B cell (primary cell): ENCODE measurements around the gene KIF1A. TPM values are rescaled to one million over a fixed set of nuclear protein-coding genes. Genes with fewer than 3 reads are reported as not detected.

ENCODE experiments used
- ATAC-seq: fragments of 200-7000 bp; cut with Tn5 transposase; one replicate; pipeline ENCODE4 v1.10.0; 2021; ENCODE audit warnings: low read depth, mild to moderate bottlenecking, moderate number of reproducible peaks, moderate library complexity
- CTCF ChIA-PET: fragments of 350-600 bp; sonication (Branson Sonifier 250); formaldehyde crosslinking; loops from one replicate; lab custom pipeline; 2021; ENCODE audit warnings: antibody characterized with exemption, inconsistent platforms; lab: Charles Lee
- POLR2A ChIA-PET: fragments of 350-600 bp; sonication (Branson Sonifier 250); formaldehyde crosslinking; loops from one replicate; lab custom pipeline; 2021; ENCODE audit warnings: antibody characterized with exemption; lab: Charles Lee
- DNase-seq: peaks from one replicate; pipeline ENCODE4 v3.0.0; 2013
- H2AFZ ChIP-seq: 2 replicates; pipeline ENCODE4 v1.6.1; 2012; ENCODE audit warnings: mild to moderate bottlenecking, low read depth, low read length; ENCODE audit not compliant: insufficient read depth, poor library complexity, severe bottlenecking
- H3K27ac ChIP-seq, 2 donors: 1 replicate in 1 of 2; 2 replicates in 1 of 2; pipeline ENCODE4 v1.5.1; 2012 to 2013; ENCODE audit warnings: low read length in 2 of 2, mild to moderate bottlenecking in 2 of 2, moderate library complexity in 1 of 2
- H3K27me3 ChIP-seq, 4 experiments: fragments of 200-600 bp in 1 of 4; sonication (generic) in 1 of 4; replicated peaks in 1 of 4; 1 replicate in 2 of 4; 2 replicates in 2 of 4; pipeline versions ENCODE4 v1.6.1 to v1.7.0; 2013 to 2016; ENCODE audit warnings: low read length in 3 of 4, mild to moderate bottlenecking in 2 of 4, mixed read lengths in 1 of 4, moderate library complexity in 1 of 4; ENCODE audit not compliant: insufficient read depth in 4 of 4, control insufficient read depth in 3 of 4; ENCODE audit errors: control extremely low read depth in 1 of 4
- H3K36me3 ChIP-seq, 2 experiments: replicated peaks in 1 of 2; 1 replicate in 1 of 2; 2 replicates in 1 of 2; pipeline versions ENCODE4 v1.6.1 to v1.7.1; 2013; ENCODE audit warnings: low read length in 1 of 2; ENCODE audit not compliant: insufficient read depth in 2 of 2, control insufficient read depth in 1 of 2; ENCODE audit errors: control extremely low read depth in 1 of 2, extremely low read depth in 1 of 2
- H3K4me1 ChIP-seq, 2 donors: fragments of 200-600 bp in 1 of 2; sonication (generic) in 1 of 2; 1 replicate in 1 of 2; 2 replicates in 1 of 2; pipeline versions ENCODE4 v1.5.1 to v1.6.1; 2013 to 2017; ENCODE audit warnings: low read length in 2 of 2; ENCODE audit not compliant: control insufficient read depth in 2 of 2, insufficient read depth in 2 of 2
- H3K4me2 ChIP-seq: replicated peaks from 2 replicates; pipeline ENCODE3; 2012; ENCODE audit warnings: mild to moderate bottlenecking, low read depth, low read length; ENCODE audit not compliant: poor library complexity, severe bottlenecking
- H3K4me3 ChIP-seq, 5 experiments: fragments of 200-600 bp in 1 of 5; sonication (generic) in 1 of 5; 1 replicate in 3 of 5; 2 replicates in 2 of 5; pipeline versions ENCODE4 v1.5.1 to v1.7.0; 2011 to 2016; ENCODE audit warnings: low read length in 4 of 5, mild to moderate bottlenecking in 4 of 5, low read depth in 2 of 5, control low read depth in 1 of 5, moderate library complexity in 1 of 5; ENCODE audit not compliant: insufficient read depth in 1 of 5; ENCODE audit errors: control extremely low read depth in 1 of 5, extremely low read depth in 1 of 5
- H3K79me2 ChIP-seq: fragments of 200-600 bp; sonication (generic); one replicate; pipeline ENCODE4 v1.6.0; 2016; ENCODE audit warnings: low read length; ENCODE audit not compliant: control insufficient read depth, insufficient read depth
- H3K9ac ChIP-seq: fragments of 200-600 bp; sonication (generic); 2 replicates; pipeline ENCODE4 v1.6.1; 2017; ENCODE audit warnings: mild to moderate bottlenecking, low read length, moderate library complexity
- H3K9me3 ChIP-seq, 3 donors: one replicate each; pipeline versions ENCODE4 v1.6.1 to v1.7.1; 2013; ENCODE audit warnings: low read length in 2 of 3; ENCODE audit not compliant: control insufficient read depth in 2 of 3, insufficient read depth in 1 of 3; ENCODE audit errors: control extremely low read depth in 1 of 3
- H4K20me1 ChIP-seq: 2 replicates; pipeline ENCODE4 v1.6.0; 2012; ENCODE audit warnings: mild to moderate bottlenecking, low read length; ENCODE audit not compliant: insufficient read depth, control insufficient read depth, poor library complexity, severe bottlenecking
- H3K27ac Mint-ChIP-seq: one replicate; pipeline ENCODE4 v1.8.0; 2021; ENCODE audit warnings: mixed read lengths
- H3K27me3 Mint-ChIP-seq: one replicate; pipeline ENCODE4 v1.8.0; 2021; ENCODE audit warnings: mixed read lengths
- H3K4me1 Mint-ChIP-seq: one replicate; pipeline ENCODE4 v1.8.0; 2021; ENCODE audit warnings: mixed read lengths
- H3K4me3 Mint-ChIP-seq: one replicate; pipeline ENCODE4 v1.8.0; 2021; ENCODE audit warnings: mixed read lengths
- H3K9me3 Mint-ChIP-seq: one replicate; pipeline ENCODE4 v1.8.0; 2022; ENCODE audit warnings: mixed read lengths; ENCODE audit not compliant: insufficient read depth
- CTCF ChIP-seq: fragments of 200-600 bp; IDR thresholded peaks from one replicate; pipeline ENCODE4 v1.8.0; 2022; ENCODE audit warnings: antibody characterized with exemption, mild to moderate bottlenecking
- EZH2 ChIP-seq: IDR thresholded peaks from 2 replicates; pipeline ENCODE4 v1.6.1; 2012; ENCODE audit warnings: borderline replicate concordance, low read depth, mild to moderate bottlenecking, moderate library complexity, low read length; ENCODE audit not compliant: insufficient read depth, poor library complexity, severe bottlenecking
- WGBS: methylation state at CpG from one replicate; pipeline ENCODE4 v1.1.5; 2013; ENCODE audit warnings: missing lambda C conversion rate; ENCODE audit not compliant: insufficient coverage; 5-methylcytosine and 5-hydroxymethylcytosine counted together
- intact Hi-C: fragments of 100-400 bp; cut with micrococcal nuclease; formaldehyde crosslinking; loops from one replicate; pipeline ENCODE4 v1.10.0; 2022
- polyA plus RNA-seq: library from polyadenylated mRNA; depleted of rRNA; stranded (reverse); fragments of >200 nt; gene quantifications from 2 replicates; pipeline ENCODE4 v1.2.3, GENCODE V29; 2012
- total RNA-seq, 2 donors: library from RNA; stranded (reverse); fragments of 120-200 nt in 1 of 2; gene quantifications; 1 replicate in 1 of 2; 2 replicates in 1 of 2; pipeline versions ENCODE4 v1.2.3 to v1.2.4, GENCODE V29; 2013 to 2022

The KIF1A gene
- total and polyA plus RNA-seq, 2 donors (not counting 1 experiment from before 2014, with no cell fraction given), result not detected

GRCh38 chr2:240861547-240861946 lies 41.5 kb upstream of the KIF1A start:
- no peak for DNase-seq
- H3K4me1 ChIP-seq, result no peaks in the 10 kb centered on the region
- Mint-ChIP-seq H3K4me3 (no peak overlapping the region), H3K27me3 (peaks cover 29% of the 10 kb centered on the region), H3K4me1 (no peaks in the 10 kb centered on the region), H3K9me3 (no peaks in the 10 kb centered on the region), H3K27ac (no peak overlapping the region)
- no peaks in the 10 kb centered on the region for H3K27me3 ChIP-seq
- no peak overlapping the region for H3K27ac ChIP-seq
- H3K36me3 ChIP-seq, result no peaks in the 10 kb centered on the region
- H3K9me3 ChIP-seq, result peaks cover 0 to under 1% (median 0%) of the 10 kb centered on the region in 3 donors
- H3K4me3 ChIP-seq, result no peak overlapping the region
- TF ChIP-seq EZH2 (no peak), CTCF (no peak)
- H3K79me2 ChIP-seq, result no peaks in the 10 kb centered on the region
- ChIA-PET POLR2A (no interaction called here), CTCF (interaction anchor here (1.4 kb wide), 1 partner anchor 10 kb away, joined by 5 read pairs; no protein-coding TSS in a partner anchor)
- H2AFZ ChIP-seq, result no peak overlapping the region
- H3K4me2 ChIP-seq, result no peak overlapping the region
- intact Hi-C loops, result no loop called here
- no peak for ATAC-seq
- H4K20me1 ChIP-seq, result no peaks in the 10 kb centered on the region
- no peak overlapping the region for H3K9ac ChIP-seq
- WGBS, result 80% methylated on average over 1 of the region's 2 CpGs

GRCh38 chr2:240858871-240859270 lies 38.9 kb upstream of the KIF1A start:
- DNase-seq (no peak), ATAC-seq (no peak)
- Histone ChIP-seq H3K9me3 (peaks cover 0 to 27% (median 8%) of the 10 kb centered on the region in 3 donors), H3K9ac (no peak overlapping the region), H3K4me2 (no peak overlapping the region), H3K27me3 (no peaks in the 10 kb centered on the region), H3K27ac (no peak overlapping the region), H3K36me3 (no peaks in the 10 kb centered on the region), H3K4me3 (no peak overlapping the region), H2AFZ (no peak overlapping the region), H3K79me2 (no peaks in the 10 kb centered on the region), H4K20me1 (no peaks in the 10 kb centered on the region), H3K4me1 (no peaks in the 10 kb centered on the region)
- H3K4me3 Mint-ChIP-seq, result no peak overlapping the region
- WGBS, result 94% methylated on average over 9 of the region's 10 CpGs
- peaks cover 13% of the 10 kb centered on the region for H3K27me3 Mint-ChIP-seq
- TF ChIP-seq EZH2, result no peak
- peaks cover 5% of the 10 kb centered on the region for H3K9me3 Mint-ChIP-seq
- no peaks in the 10 kb centered on the region for H3K4me1 Mint-ChIP-seq
- ChIA-PET CTCF (no interaction called here), POLR2A (no interaction called here)
- intact Hi-C loops, result no loop called here
- H3K27ac Mint-ChIP-seq, result no peak overlapping the region
